GM21528 (cell line): ENCODE results near the gene UNCX.
"Not testable (repeated sequence)": the region's sequence is repeated elsewhere in the genome, so short reads cannot be mapped to it uniquely, and the experiment has no call there.

Source experiments
- ATAC-seq: cut with Tn5 transposase; IDR thresholded peaks from one replicate; pipeline ENCODE4 v1.9.1; 2021; ENCODE audit warnings: mild to moderate bottlenecking, moderate library complexity; ENCODE audit not compliant: unreplicated experiment, low FRiP score

The UNCX gene

DNA sequence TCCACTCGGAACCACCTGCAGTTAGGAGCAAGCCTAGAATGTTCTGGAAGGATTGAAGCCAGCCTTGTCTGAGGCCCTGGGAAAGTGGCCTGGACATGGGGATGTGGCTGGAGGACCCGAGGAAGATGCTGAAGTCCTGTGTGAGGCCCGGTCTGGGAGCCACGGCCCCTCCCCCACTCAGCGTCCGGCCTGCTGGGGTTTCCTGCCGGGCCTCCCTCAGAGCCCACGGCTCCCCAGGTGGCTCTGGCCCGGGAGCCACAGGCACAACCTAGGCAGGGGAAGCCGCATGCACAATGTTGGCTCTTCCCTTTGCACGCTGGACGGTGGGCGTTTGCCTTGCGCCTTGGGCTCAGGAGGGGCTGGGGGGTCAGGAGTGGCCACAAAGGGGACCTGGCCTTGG lies 39.0 kb downstream of the UNCX start:
- ATAC-seq = no peak

DNA sequence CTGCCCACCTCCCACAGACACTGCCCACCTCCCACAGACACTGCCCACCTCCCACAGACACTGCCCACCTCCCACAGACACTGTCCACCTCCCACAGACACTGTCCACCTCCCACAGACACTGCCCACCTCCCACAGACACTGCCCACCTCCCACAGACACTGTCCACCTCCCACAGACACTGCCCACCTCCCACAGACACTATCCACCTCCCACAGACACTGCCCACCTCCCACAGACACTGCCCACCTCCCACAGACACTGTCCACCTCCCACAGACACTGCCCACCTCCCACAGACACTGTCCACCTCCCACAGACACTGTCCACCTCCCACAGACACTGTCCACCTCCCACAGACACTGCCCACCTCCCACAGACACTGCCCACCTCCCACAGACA lies 39.5 kb downstream of the UNCX start:
- ATAC-seq = not testable (repeated sequence)

GRCh38 chr7:1274121-1274875 lies 41.6 kb downstream of the UNCX start:
- no peak for ATAC-seq

DNA sequence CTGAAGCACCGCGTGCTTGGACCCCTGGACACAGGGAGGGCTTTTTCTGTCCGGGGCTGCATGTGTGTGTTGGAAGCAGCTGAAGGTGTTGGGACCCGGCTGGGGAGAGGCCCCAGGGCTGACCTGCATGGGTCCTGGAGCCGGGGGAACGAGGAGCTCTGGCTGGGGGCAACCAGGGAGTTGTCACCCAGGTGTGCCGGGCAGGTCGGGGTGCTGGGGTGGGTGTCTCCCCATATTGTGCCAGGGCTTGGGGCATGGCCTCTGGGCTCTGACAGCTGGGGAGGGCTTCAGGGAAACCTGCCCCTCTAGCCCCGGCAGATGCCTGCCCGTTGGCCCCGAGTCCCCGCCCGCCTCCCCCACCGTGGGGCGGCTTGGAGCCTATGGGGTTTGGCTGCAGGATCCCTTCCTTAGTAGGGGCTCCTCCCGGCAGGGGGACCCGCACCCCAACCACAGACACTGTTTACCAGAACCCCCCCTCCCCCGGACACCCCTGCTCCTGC lies 42.3 kb downstream of the UNCX start:
- no peak for ATAC-seq

GRCh38 chr7:1275451-1276381 lies 43.0 kb downstream of the UNCX start:
- ATAC-seq = no peak

- no peak for ATAC-seq
These were observed 44.0 kb downstream of the UNCX start for GRCh38 chr7:1276626-1277175.

- no peak for ATAC-seq
These were observed 45.9 kb downstream of the UNCX start for GRCh38 chr7:1278543-1278942.

- ATAC-seq = no peak
These were observed 46.4 kb downstream of the UNCX start for GRCh38 chr7:1279041-1279440.

- not testable (repeated sequence) for ATAC-seq
These were observed 47.2 kb downstream of the UNCX start for GRCh38 chr7:1279895-1280294.

- ATAC-seq = no peak
These were observed 48.4 kb downstream of the UNCX start for GRCh38 chr7:1281068-1281467.

- ATAC-seq = no peak
These were observed 50.0 kb downstream of the UNCX start for GRCh38 chr7:1282679-1283078.

DNA sequence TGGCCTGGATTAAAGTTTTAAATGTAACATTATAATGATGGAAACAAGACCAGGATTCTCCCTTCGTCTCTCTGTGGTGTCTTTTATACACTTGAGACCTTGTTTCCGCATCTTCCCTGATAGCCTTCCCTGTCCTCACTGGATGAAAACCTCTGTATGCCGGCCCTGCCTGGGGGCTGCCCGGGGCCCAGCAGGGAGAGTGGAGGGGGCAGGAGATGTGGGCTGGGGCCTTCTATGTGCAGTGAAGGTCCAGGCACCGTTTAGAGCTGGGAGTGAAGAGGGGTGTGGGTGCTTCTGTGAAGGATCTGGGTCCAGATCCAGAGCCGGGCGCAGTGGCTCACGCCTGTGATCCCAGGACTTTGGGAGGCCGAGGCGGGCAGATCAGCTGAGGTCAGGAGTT lies 50.7 kb downstream of the UNCX start:
- no peak for ATAC-seq

GRCh38 chr7:1283941-1284742 lies 51.5 kb downstream of the UNCX start:
- no peak for ATAC-seq

DNA sequence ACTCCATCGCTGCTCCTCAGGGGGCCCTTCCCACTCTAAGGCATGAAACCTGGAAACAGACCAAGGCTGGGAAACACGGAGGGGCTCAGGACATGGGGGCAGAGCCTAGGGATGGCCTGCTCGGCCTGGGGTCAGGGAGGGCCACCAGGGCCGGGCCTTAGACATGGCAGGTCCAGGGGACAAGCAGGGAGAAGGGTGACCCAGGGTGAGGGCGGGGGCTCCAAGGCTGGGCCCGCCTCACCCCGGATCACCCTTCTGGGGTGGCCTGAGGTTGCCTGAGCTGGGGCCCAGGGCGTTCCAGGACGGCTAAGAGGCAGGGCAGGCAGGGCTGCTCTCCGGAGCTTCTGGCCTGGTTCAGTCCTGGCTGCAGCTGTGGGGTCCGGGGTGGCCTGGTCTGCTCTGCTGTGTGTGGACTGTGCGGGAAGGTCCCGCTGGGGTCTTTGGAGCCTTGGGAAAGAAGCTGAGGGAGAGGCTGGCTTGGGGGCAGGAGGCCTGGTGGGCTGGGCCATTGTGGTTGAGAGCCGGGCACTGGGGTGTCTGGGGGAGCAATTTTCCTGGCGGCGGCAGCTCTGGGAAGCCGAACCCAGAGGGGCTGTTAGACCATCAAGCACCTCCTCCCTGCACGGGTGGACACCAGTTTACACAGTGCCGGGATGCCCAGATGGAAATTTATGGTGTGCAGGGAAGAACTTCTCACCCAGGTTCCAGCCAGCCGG lies 52.2 kb downstream of the UNCX start:
- no peak for ATAC-seq

GRCh38 chr7:1285556-1286301 lies 53.1 kb downstream of the UNCX start:
- no peak for ATAC-seq
